Fibroblast of gingiva (primary cell): ENCODE measurements around the gene SSPN.

Experiments used
- DNase-seq: peaks from one replicate; pipeline ENCODE4 v3.0.0-alpha.2; 2011; ENCODE audit warnings: low read depth

Gene SSPN

GRCh38 chr12:26195250-26195640 lies at the start of gene SSPN:
Gene SSPN, plus strand, starts transcription at chr12:26195573. Its CDS starts 100 bp downstream, at chr12:26195673.
- DNase-seq = peak; percentile 58

GRCh38 chr12:26148291-26148690 lies 47.1 kb upstream of the SSPN start:
- no peak for DNase-seq

- DNase-seq = no peak
Measured at GRCh38 chr12:26149968-26150500, 45.3 kb upstream of the SSPN start.

GRCh38 chr12:26150736-26151450 lies 44.5 kb upstream of the SSPN start:
- peak; percentile 79 for DNase-seq

- DNase-seq = no peak
Measured at GRCh38 chr12:26152507-26153102, 42.8 kb upstream of the SSPN start.

GRCh38 chr12:26153421-26154154 lies 41.8 kb upstream of the SSPN start:
- DNase-seq = peak; percentile 87

GRCh38 chr12:26156201-26156871 lies 39.0 kb upstream of the SSPN start:
- no peak for DNase-seq

GRCh38 chr12:26157001-26157400 lies 38.4 kb upstream of the SSPN start:
- DNase-seq = no peak

- DNase-seq = no peak
Measured at GRCh38 chr12:26158078-26158764, 37.2 kb upstream of the SSPN start.

GRCh38 chr12:26162174-26162573 lies 33.2 kb upstream of the SSPN start:
- DNase-seq = no peak

GRCh38 chr12:26162905-26163304 lies 32.5 kb upstream of the SSPN start:
- no peak for DNase-seq

GRCh38 chr12:26164118-26164517 lies 31.3 kb upstream of the SSPN start:
- DNase-seq = no peak

GRCh38 chr12:26172013-26172412 lies 23.4 kb upstream of the SSPN start:
- no peak for DNase-seq

- DNase-seq = no peak
Measured at GRCh38 chr12:26172539-26172938, 22.8 kb upstream of the SSPN start.

GRCh38 chr12:26172946-26173552 lies 22.3 kb upstream of the SSPN start:
- no peak for DNase-seq

- no peak for DNase-seq
Measured at GRCh38 chr12:26176725-26177124, 18.6 kb upstream of the SSPN start.

GRCh38 chr12:26177283-26177682 lies 18.1 kb upstream of the SSPN start:
- DNase-seq = no peak

- no peak for DNase-seq
Measured at GRCh38 chr12:26179826-26180225, 15.5 kb upstream of the SSPN start.

GRCh38 chr12:26182377-26182776 lies 13.0 kb upstream of the SSPN start:
- no peak for DNase-seq

- no peak for DNase-seq
Measured at GRCh38 chr12:26185532-26186320, 9.6 kb upstream of the SSPN start.
